ENCODE results near the gene CDH4. TPM values are rescaled to one million over a fixed set of nuclear protein-coding genes. Genes with fewer than 3 reads are reported as not detected.

CDH4 gene
- total RNA-seq, 1 donor from 2014 or later = not detected

GRCh38 chr20:61929561-61929960 is 677.5 kb downstream of the CDH4 start:
- DNase-seq (ENCODE audit: low spot score) = no peak
- intact Hi-C loops (cut with DNase I) = no loop called here

DNA sequence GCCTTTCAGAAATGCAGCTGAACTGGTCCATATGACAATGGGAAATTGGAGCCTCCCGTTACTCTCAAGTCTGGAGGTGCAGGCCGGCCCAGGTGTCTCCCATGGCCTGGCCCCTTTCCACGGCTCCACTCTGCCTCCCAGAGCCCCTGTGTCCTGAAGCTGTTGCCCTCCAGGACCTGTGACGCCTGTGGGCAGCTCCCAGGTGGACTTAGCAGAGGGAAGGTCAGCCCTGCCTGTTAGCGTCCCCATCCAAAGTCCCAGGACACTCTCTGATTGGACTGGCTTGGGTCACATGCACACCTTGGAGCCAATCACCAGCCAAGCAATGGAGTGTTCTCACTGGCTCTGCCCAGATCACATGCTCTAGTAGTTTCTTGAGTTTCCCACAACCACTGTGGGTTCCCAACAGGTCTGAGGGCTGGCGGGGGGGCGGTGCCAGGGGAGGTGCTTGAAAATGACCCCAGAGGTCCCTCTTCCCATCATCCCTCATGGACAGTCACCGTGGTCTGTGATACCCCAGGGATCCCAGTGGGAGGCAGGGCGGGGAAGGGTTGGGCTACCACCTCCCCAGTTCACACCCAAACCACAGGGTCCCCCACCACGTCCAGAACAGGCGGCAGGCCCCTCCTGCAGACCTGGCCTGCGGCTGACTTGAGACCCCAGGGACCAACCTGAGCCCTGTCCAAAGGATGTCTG is 678.1 kb downstream of the CDH4 start:
- DNase-seq (ENCODE audit: low spot score) = no peak
- intact Hi-C loops (cut with DNase I) = no loop called here

DNA sequence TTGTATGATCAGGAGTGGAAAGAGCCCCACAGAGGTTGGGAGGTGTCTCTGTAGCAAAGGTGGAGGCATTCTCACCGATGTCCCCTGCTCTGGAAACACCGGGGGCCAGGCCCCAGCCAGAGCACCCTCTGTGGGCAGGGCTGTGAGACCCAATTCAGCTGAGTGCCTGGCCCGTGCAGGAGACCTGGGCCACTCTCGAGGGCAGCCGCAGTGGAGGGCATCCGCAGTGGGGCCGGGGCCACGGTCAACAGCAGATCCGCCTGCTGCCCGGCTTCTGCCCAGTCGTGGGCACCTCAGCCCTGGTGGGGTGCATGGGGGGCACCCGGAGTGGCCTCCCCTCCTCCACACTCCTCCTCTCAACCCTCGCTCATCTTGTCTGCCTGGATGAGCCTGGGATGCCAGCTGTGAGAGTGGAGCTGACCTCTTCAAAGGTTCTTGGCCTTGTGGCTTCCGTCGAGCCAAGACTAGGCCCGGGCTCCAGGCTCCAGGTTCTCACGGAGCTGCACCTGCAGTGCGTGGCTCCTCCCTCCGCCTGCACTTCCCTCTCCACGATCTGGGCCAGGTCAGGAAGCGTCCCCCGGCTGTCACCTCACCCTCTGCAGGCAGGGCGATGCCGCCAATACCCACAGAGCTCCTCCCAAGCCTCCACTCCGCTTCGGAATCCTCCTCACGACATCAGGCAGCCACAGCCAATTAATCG is 678.9 kb downstream of the CDH4 start:
- intact Hi-C loops (cut with DNase I) = no loop called here
- peak; percentile 51 for DNase-seq (ENCODE audit: low spot score)

- intact Hi-C loops (cut with DNase I) = no loop called here
- DNase-seq (ENCODE audit: low spot score) = peak; percentile 46
These were observed 679.6 kb downstream of the CDH4 start for GRCh38 chr20:61931476-61932198.

DNA sequence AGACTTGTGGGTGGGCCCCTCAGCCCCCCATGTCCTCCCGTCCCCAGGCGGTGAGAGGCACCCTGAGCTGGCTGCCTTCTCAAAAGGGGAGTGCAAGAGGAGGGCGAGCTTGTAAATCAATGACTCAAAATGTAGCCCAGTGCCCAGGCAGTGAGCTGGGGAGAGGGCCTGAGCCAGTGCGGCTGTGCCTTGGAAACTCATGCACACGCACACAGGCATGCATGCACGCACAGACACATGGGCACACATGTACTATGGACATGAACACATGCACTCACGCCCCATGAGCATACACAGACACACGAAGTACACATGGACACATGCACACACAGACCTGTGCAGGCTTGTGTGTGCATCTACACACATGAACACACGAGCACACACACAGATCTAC is 680.1 kb downstream of the CDH4 start:
- intact Hi-C loops (cut with DNase I) = no loop called here

GRCh38 chr20:61932711-61933480 is 680.8 kb downstream of the CDH4 start:
- peak; percentile 61 for DNase-seq (ENCODE audit: low spot score)
- intact Hi-C loops (cut with DNase I) = no loop called here

More for the DNA sequence above, 680.1 kb downstream of the CDH4 start:
- peak; percentile 66 for DNase-seq (ENCODE audit: low spot score)

DNA sequence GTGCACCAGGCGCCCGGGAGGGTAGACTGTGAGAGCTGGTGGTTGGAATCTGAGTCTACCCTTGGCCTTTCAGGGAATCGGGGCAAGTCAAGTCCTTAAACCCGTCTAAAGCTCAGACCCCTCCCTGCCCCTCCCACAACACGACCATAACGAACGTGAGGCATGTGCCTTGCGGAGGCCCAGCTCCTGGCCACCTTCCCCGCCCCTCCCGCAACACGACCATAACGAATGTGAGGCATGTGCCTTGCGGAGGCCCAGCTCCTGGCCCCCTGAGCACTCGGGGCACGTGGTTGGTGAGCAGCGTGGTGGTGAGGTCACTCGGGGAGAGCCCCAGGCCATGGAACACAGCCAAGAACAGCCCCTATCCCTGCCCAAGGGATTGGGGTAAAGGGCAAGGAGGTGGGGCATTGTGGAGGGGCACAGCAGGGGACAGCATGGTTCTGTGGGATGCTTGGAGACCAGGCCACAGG is 681.5 kb downstream of the CDH4 start:
- intact Hi-C loops (cut with DNase I) = no loop called here
- peak; percentile 46 for DNase-seq (ENCODE audit: low spot score)

GRCh38 chr20:61933951-61934715 is 682.1 kb downstream of the CDH4 start:
- intact Hi-C loops (cut with DNase I) = no loop called here
- DNase-seq (ENCODE audit: low spot score) = peak; percentile 58

DNA sequence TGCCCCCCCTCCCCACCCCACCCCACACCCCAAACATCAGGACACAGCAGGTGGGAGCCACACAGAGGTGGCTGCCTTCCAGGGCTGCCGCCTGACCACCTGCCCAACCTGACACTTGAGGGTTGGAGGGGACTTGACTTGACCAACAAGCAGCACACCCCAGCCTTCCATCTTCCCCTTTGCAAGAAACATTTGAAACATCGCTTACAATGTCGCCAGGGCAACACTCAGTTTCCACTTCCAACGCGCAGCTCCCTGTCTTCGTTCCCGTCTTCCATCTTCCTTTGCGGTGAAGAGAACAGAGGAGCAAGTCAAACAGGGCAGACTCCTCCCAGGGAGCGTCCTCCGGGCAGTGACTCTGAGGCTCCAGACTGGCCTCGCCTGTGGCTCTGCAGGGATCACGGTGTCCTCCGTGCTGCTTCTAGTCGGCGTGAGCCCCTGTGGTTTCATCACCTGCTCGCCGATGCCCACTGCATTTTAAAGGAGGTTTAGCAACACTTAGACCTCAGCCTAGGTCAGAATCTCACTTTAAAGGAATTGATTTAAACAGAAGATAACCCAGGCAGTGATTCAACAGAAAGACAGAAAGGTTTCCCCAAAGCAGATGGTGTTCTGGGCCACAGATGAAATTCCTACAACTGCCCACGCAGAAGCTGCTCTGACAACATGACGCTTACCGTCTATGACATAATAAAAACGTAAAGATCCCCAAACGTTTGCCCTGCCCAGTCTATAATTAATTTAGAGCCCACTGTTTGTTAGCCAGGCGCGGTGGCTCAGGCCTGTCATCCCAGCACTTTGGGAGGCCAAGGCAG is 682.9 kb downstream of the CDH4 start:
- peak; percentile 35 for DNase-seq (ENCODE audit: low spot score)
- intact Hi-C loops (cut with DNase I) = no loop called here

GRCh38 chr20:61935926-61936700 is 684.1 kb downstream of the CDH4 start:
- DNase-seq (ENCODE audit: low spot score) = peak; percentile 33

DNA sequence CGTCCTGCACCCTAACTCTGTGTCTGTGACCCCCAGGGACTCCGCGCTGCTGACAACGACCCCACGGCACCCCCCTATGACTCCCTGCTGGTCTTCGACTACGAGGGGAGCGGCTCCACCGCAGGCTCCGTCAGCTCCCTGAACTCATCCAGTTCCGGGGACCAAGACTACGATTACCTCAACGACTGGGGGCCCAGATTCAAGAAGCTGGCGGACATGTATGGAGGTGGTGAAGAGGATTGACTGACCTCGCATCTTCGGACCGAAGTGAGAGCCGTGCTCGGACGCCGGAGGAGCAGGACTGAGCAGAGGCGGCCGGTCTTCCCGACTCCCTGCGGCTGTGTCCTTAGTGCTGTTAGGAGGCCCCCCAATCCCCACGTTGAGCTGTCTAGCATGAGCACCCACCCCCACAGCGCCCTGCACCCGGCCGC is 684.7 kb downstream of the CDH4 start:
- peak; percentile 63 for DNase-seq (ENCODE audit: low spot score)
- intact Hi-C loops (cut with DNase I) = no loop called here

More at GRCh38 chr20:61935926-61936700, 684.1 kb downstream of the CDH4 start:
- intact Hi-C loops (cut with DNase I) = no loop called here

GRCh38 chr20:61937146-61937962 is 685.3 kb downstream of the CDH4 start:
- peak; percentile 55 for DNase-seq (ENCODE audit: low spot score)
- intact Hi-C loops (cut with DNase I) = no loop called here

DNA sequence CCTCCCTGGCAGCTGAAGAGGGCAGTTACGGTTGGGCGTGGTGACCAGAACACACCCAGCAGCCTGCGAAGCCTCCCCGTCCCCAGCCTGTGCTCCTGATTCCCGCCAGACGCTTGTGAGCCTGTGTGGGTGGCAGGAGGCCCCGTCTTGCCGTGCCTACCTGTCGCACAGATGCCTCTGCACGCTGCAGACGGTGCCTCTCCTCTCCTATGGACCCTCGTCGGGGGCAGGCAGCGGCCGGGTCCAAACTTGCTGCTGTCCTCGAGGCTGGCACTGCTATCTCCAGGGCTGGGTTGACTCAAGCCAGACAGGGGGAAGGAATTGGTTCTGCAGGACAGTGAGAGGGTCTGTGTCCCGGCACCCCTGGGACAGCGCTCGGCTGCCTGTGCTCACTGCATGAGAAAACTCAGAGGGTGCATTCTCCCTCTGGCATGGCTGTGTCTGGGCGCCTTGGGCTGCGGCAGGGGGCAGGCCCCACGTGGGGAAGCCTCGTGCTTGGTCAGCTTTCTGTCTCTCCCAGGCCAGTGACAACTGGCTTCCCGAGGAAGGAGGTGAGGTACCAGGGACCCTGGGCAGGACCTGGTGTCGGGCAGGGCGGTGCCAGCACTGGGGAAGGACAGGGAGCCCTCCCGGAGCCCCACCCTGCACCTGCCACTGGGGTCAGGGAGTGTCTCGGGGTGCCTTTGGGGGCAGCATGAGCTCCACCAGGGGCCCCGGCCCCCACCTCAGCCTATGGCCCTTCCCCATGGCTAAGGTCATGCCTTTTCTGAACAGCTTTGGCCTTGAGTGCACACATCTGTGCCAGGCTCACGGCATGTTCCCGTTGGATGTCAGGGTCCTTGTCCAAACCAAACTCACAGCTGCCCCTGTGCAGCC is 686.1 kb downstream of the CDH4 start:
- intact Hi-C loops (cut with DNase I) = no loop called here
- peak; percentile 72 for DNase-seq (ENCODE audit: low spot score)

DNA sequence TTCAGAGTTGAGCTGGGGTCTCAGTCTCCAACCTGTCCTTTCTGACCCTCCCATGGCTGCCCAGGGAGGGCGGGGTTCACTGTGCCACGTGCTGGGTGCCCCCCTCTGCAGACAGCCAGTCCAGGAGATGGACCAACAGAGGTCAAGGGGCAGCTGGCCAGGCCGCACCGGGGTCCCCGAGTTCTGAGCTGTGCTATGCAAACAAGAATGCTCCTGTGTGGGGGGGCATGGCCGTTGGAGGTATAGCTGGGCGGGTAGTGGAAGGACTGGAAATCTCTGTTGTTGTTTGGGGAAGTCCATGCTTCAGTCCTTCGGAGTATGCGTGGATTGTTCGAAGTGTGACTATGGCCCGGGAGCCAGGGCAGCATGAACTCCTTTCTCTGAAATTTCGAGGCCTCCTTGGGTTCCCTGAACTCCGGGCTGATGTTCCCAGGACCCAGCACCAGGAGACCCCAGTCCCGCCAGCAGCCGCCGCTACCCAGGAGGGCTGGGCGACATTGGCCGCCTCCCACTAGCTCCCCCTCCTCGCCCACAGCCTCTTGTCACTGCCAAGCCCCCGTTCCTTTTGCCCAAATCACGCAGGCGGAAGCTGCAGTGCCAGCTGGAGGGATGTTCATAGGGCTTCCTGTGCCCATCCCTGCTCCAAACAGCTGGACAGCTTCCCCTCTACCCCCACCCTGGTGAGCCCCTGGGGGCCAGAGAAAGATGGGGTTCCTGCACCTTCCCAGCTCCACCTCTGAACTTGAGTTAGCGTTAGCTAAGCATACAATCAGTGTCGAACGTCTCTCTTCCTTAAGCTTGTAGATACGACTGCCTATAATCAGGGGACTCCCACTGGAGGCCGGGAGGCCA is 687.0 kb downstream of the CDH4 start:
- intact Hi-C loops (cut with DNase I) = no loop called here
- DNase-seq (ENCODE audit: low spot score) = peak; percentile 62
